HG02571 (cell line): ENCODE measurements around the gene CYTH3.
"Not testable (repeated sequence)": the region's sequence is repeated elsewhere in the genome, so short reads cannot be mapped to it uniquely, and the experiment has no call there.

Source experiments
- ATAC-seq: cut with Tn5 transposase; IDR thresholded peaks from one replicate; pipeline ENCODE4 v1.9.1; 2021; ENCODE audit warnings: mild to moderate bottlenecking, moderate library complexity; ENCODE audit not compliant: unreplicated experiment

The CYTH3 gene

DNA sequence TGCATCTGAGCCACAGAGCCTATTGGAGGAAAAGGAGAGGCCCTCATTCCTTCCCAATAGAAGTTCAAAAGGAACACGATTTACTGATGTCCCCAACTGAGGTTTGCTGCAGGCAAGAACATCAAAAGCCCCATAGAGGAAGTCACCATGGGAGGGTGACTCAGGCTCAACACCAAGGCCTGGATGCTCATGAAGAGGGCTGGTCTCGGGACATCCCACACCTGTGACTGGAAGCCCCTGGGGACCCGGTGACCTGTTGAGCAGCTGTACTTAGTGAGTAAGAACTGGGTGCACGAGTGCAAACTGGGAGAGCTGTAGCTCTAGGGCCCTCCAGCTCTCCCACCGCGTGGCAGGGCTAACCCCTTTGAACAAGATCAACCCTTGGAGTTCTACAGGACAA, 38.0 kb downstream of the CYTH3 start:
- ATAC-seq, result no peak

DNA sequence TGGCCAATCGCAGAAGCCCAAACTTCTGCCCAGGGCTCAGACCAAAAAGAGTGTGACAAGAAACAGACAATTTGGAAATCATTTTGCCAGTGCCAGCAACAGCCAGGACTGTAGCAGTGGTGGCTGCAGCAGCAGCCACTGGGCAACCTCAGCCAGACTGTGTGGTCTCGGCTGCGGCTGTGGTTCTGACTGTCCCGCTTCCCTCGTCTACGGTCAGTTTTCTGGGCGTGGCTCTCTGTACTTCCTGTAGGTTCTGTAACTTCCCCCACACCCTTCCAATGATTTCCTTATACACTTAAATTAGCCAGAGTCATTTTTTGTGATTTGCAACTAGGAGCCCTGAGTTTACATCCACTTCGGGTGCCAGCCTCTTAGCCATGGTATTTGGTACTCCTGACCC, 39.9 kb downstream of the CYTH3 start:
- no peak for ATAC-seq

DNA sequence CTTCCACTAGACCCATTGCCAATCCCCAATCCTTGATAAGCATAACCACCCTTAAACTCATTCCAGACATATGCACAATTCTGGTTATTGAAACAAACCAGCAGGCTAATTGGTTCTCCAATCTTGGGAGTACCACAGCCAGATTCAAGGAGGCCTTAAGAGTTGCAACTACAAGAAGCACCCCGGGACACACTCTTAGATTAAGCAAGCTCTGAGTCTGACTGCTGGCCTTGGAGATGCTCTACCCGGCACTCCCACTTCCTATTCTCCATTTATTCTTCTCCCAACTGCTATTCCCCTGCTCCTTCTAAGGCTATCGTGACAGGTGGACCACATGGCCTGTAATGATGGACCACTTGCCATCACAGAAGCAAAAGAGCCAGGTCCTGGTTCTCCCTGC, 40.3 kb downstream of the CYTH3 start:
- no peak for ATAC-seq

DNA sequence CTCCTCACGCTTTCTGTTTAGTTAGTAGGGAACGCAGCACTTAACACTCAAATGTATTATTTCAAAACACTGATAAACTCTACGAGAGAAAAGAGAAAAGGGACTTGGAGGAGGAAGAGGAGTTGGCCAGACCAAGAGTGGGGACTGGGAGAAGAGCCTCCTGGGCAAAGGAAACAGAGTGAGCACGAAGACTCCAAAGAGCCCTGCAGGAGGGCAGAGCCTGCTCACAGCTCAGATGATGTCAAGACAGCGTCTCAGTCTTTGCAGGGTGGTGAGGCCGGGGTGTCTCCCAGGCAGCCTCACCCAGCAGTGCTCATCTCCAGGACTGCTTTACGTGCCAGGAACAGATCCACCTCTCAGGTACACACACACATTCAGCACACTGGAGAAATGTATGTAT, 41.2 kb downstream of the CYTH3 start:
- no peak for ATAC-seq

DNA sequence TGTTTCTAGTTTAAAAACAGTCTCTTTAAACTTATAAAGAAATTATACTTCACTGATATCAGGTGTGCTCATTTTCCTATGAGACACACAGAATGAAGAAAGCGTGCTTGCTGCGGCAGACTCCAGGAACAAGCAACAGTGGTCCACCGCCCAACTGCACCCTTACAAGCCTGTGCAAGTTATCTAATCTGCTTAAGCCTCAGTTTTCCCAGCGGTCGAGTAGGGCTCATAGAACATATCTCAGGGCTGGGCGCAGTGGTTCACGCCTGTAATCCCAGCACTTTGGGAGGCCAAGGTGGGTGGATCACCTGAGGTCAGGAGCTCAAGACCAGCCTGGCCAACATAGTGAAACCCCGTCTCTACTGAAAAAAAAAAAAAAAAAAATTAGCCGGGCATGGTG, 43.1 kb downstream of the CYTH3 start:
- not testable (repeated sequence) for ATAC-seq

DNA sequence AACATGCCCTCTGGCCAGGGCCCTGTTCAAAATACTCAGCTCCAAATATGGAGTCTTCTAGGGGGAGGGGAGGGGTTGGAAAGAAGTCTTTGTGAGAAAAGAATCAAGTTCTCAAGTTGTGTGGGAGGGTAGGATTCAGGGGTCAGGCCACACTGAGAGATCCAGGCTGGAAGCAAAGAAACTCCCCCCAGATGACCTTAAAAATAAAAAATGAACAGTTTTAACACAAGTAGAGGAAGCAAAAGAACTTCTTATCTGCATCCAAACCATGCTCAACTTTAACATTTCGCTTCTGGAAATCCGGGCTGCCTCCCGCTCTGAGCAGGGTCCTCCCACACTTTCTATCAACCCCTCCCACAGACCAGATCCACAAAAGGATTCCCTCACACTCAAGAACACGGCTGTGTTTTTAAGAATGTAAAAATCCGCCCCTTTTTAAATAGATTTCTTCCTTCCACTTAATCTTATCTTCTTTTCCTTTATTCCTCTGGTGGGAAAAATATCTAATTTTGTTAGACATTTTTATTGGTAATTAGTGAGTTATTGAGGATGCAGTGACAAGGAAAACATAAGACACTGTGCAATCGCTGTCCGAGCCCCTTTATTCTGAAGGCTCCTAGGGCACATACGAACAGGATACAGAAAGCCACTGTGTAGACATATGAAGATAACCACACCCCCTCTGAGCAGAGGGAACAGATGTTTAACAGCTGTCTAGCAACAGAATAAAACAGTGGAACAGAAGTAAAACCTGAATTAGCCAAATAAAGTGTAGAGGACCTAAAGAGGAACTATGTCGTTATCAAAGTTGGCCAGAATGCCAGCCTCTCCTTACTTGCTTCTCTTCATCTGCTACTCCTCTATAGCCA, 43.8 kb downstream of the CYTH3 start:
- ATAC-seq, result peak; percentile 82

DNA sequence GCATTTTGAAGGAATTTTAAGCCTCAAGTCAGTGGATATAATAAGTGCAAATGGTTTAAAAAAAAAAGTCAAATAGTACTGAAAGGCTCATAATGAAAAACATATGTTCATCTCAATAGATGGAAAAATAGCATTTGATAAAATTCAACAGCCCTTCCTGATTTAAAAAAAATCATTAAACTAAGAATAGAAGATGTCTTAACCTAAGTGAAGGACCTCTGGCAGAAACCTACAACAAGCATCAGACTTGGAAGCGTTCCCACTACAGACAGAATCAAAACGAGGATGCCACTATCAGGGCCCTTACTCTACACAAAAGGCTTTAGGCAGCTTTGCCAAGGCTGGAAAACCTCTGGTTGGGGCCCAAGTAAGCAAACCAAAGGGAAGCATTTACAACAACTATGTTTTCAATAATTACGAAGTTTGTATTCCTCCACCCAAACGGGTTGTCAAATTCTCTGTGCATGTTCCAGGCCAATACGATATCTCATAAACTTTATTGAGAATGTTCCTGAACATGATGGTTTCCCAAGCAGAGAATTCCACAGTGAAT, 45.1 kb downstream of the CYTH3 start:
- ATAC-seq, result no peak

DNA sequence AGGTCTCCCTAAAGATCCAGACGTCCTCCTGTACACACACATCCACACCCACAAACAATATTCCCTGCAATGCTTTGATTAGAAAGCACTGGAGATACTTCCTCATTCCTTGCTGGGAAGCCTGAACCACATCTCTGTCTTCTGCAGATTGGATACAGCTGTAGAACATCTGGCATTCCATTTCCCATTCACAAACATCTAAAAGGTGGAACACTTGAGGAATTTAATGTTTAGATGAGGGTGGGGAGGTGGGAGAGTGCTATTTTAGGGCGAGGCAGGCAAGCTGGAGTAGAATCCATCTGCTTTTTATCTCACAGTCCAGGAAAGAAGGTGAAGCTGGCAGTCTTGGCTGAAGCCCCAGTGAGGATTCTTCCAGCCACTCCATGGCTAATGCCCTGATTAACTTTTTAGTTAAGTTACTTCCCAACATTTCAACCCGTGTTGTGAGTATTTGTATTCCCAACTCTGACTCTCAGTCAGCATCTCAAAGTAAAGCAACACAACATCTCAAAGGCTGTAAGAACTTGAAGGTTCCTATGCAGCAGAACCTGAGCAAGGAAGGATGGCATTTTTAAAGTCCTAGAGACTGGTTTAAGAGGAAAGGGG, 46.1 kb downstream of the CYTH3 start:
- ATAC-seq, result no peak

DNA sequence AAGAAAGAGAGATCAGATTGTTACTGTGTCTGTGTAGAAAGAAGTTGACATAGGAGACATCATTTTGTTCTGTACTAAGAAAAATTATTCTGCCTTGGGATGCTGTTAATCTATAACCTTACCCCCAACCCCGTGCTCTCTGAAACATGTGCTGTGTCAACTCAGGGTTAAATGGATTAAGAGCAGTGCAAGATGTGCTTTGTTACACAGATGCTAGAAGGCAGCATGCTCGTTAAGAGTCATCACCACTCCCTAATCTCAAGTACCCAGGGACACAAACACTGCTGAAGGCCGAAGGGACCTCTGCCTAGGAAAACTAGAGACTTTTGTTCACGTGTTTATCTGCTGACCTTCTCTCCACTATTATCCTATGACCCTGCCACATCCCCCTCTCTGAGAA, 49.0 kb downstream of the CYTH3 start:
- not testable (repeated sequence) for ATAC-seq

DNA sequence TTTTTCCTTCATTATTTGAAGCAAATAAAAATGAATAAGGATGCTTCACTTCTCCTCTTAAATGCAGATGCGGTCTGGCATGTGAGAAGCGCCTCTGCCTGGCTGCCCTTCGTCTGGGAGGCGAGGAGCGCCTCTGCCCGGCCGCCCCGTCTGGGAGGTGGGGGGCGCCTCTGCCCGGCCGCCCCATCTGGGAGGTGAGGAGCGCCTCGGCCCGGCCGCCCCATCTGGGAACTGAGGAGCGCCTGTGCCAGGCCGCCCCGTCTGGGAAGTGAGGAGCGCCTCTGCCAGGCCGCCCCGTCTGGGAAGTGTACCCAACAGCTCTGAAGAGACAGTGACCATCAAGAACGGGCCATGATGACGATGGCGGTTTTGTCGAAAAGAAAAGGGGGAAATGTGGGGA, 49.4 kb downstream of the CYTH3 start:
- ATAC-seq, result not testable (repeated sequence)

DNA sequence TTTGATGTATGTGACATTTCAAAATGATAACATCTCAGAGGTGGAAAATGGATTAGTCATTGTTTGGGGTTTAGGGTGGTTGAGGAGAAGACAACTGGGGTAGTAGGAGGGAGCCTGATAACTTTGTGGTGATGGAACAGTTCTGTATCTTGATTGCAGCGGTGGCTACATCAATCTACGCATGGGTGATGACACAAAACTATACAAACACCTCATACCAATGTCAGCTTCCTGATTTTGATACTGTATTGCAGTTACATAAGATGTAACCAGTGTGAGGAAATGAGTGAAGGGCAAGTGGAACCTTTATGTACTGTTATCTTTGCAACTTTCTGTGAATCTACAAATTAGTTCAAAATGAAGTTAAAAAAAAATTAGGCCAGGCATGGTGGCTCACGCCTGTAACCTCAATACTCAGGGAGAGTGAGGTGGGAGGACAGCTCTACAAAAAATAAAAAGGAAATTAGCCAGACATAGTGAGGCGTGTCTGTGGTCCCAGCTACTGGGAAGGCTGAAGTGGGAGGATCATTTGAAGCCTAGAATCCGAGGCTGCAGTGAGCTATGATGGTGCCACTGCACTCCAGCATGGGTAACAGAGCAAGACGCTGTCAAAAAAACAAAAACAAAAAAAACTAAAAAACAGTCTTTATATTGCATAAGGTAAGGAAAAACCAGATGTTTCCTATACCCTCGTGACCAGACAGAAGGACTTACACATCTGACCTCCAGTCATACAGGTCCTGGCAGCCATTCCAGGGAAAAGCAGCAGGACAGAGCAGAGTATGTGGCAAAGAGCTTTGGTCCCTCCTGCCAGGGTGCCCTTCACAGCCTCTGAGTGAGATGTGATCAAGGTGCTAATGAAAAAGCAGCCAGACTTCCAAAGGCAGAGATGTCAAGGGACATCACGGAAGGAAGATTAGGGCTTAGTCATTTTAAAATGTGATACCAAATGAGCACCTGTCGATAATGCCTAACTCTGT, 50.8 kb downstream of the CYTH3 start:
- ATAC-seq, result no peak

DNA sequence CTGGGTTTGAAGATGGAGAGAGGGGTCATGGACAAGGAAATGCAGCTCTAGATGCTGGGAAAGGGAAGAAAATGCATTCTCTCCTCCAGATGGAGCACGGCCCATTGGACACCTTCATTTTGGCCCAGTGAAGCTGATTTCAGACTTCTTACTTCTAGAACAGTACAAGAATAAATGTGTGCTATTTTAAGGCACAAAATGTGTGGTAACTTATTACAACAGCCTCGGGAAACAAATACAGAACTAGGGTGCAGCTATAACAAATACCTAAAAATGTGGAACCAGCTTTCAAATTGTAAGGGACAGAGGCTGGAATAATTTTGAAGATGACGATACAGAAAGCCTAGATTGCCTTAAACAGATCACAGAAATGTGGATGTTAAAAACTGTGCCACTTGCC, 54.1 kb downstream of the CYTH3 start:
- ATAC-seq, result no peak

DNA sequence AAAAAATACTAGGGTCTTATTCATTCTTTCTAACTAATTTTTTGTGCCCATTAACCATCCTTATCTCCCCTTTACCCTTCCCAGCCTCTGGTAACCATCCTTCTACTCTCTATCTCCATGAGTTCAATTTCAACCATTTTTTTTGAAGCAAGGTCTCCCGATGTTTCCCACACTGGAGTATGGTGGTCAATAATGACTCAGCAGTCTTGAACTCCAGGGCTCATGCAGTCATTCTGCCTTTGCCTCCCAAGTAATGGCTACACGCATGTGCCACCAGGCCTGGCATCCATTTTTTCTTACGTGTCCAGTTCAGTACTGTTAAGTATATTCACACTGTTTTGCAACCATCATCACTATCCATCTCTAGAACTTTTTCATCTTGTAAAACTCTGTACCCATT, 60.4 kb downstream of the CYTH3 start:
- no peak for ATAC-seq

DNA sequence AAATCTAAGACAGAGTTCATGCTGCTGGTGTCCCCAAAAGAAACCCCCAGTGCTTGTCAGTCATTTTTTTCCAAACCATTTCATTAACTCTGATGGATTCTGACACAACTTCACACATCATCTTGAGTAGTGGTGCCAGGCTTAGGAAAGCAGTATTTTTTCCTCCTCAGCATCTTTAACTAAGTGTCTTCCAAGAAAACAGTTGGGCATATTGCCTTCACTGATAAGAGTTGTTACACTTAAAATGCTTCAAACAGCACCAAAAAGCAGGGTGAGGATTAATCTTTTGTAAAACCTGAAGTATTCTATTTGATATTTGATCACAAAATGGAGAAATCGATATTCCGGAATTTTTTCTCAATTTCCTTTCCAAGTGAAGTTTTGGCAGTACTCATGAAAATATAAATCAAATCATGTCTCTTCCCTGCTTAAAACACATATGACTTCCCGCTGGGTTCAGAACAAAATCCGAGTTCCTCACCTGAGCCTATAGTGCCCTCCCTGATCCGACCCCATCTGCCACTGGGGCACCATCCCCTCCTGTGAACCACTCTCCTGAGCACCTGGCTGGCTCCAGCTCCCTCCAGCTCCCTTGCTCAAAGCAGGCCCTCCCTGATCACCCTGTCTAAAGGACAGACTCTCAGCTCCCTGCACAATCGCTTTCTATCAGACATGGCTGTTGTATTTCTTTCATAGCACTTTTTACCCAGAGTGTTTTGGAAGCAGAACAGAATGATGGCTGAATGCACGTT, 61.6 kb downstream of the CYTH3 start:
- no peak for ATAC-seq

DNA sequence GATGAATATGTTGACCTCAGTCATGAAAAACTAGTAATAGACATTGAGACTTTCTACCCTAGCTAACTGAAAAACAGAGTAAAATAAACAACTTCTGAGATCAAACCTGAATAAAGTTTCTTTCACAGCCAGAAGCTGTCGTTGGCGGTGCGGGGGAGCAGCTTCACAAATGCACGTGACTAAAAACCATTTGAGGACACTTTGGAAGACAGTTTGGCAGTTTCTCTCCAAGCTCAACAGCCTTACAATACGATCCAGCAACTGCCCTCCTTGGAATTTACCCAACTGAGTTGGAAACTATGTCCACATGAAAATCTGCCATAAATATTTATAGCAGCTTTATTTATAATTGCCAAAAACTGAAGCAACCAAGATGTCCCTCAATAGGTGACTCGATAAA, 63.1 kb downstream of the CYTH3 start:
- no peak for ATAC-seq

DNA sequence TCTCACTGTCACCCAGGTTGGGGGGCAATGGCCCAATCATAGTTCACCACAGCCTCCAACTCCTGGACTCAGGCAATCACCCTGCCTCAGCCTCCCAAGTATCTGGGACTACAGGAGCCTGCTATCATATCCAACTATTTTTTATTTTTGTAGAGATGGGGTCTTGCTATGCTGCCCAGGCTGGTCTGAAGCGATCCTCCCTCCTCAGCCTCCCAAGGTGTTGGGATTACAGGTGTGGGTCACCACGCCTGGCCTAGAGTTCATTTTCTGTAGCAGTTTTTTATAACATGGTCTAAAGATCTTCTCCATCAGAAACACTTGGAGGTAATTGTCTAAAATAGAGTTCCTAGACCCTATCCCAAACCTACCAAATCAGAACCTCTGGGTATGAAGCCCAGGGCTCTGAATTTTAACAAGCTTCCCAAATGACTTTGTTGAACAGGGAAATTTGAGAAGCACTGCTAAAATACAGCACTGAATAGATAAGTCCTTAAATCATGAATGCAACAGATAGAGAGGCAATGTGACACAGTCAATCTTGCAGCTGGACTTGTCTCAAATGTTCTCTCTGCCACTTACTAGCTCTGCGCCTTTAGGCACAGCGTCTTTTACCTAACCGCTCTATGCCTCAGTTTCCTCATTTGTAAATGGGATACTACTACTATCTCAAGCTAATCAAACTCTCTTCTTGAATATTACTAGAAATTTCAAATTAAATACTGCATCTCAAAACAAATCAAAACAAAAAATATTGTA, 63.7 kb downstream of the CYTH3 start:
- ATAC-seq, result no peak

DNA sequence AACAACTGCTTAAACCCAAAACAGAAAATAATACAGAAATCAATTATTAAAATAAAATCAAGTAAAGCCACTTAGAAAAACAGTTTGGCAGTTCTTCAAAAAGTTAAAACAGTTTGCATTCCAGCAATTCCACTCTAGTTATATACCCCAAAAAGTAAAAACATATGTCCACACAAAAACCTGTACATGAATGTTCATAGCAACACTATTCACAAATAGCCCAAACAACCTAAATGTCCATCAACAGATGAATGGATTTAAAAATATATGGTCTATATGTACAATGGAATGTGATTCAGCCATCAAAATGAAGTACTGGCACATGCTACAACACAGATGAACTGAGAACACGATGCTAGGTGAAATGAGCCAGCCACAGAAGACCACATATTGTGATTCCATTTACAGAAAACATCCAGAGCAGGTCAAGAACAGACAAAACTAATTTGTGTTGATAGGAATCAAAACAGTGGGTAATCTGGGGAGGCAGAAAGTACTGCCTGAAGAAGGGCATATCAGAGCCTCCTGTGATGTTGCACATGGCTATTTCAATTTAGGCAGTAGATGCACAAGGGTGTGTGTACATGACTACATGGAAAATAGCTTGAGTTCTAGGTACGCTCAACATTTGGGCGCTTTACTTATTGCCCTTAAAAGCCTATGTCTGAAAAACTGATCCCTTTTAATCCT, 66.3 kb downstream of the CYTH3 start:
- no peak for ATAC-seq

DNA sequence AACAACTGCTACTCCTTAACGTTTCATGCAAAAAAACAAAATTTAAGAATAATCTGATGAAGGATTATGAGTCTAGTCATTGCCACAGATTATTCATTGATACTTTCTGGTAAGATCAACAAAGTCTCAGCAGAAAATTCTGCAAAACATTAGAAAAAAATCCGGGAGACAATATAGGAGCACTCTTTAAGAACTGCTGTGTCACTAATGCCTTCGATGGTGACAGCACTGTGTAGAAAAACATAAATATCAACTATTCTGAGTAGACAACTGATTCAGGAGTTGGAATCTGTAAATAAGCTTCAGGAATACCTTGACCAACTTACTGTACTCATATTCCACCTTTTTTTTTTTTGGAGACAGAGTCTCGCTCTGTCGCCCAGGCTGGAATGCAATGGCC, 69.0 kb downstream of the CYTH3 start:
- ATAC-seq, result no peak

DNA sequence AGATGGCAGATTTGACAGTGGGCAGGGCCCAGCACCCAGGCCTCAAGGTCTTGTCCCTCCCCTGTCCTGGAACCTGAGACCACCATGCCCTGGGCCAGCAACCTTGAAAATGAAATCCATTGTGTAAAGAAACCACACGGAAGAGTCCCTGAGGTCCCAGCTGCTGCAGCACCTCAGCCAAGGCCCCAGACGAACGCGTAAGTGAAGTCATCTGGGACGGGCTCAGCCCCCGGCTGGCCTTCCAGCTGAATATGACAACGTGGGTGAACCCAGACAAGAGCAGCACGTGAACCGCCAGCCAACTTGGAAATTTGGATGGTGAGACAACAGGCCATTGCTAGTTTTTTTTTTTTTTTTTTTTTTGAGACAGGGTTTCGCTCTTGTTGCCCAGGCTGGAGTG, 70.3 kb downstream of the CYTH3 start:
- ATAC-seq, result no peak
